Stomach (tissue), 9 donors: ENCODE data around the gene GOLGA1. TPM values are rescaled to one million over a fixed set of nuclear protein-coding genes. Genes with fewer than 3 reads are reported as not detected.

Source experiments
- DNase-seq, 2 donors: peaks; one replicate each; pipeline versions ENCODE4 v3.0.0 to v3.0.0-alpha.2; 2013 to 2019
- H3K27ac ChIP-seq, 5 donors: fragments of 200-600 bp in 4 of 5; sonication (generic) in 4 of 5; one replicate each; pipeline ENCODE4 v1.5.1; 2013 to 2019; ENCODE audit warnings: mild to moderate bottlenecking in 1 of 5, moderate library complexity in 1 of 5
- H3K27me3 ChIP-seq, 3 donors: fragments of 200-600 bp; sonication (generic); one replicate each; pipeline ENCODE4 v1.5.1; 2017 to 2019; ENCODE audit warnings: mixed run types in 1 of 3
- H3K36me3 ChIP-seq, 4 donors: fragments of 200-600 bp; sonication (generic); 1 replicate in 3 of 4; 2 replicates in 1 of 4; pipeline ENCODE4 v1.5.1; 2016 to 2019
- H3K4me1 ChIP-seq, 4 donors: fragments of 200-600 bp; sonication (generic); one replicate each; pipeline ENCODE4 v1.5.1; 2016 to 2019
- H3K4me3 ChIP-seq, 4 donors: fragments of 200-600 bp; sonication (generic) in 3 of 4; one replicate each; pipeline ENCODE4 v1.5.1; 2016 to 2019; ENCODE audit warnings: mild to moderate bottlenecking in 1 of 4
- H3K9me3 ChIP-seq, 4 donors: fragments of 200-600 bp; sonication (generic); one replicate each; pipeline ENCODE4 v1.5.1; 2016 to 2019
- EP300 ChIP-seq: sonication (generic); formaldehyde crosslinking; IDR thresholded peaks from one replicate; pipeline ENCODE4 v1.6.1; 2017; ENCODE audit warnings: antibody characterized with exemption
- POLR2A ChIP-seq, 4 donors: fragments of 450-650 bp; IDR thresholded peaks; one replicate each; pipeline ENCODE4 v1.6.1; 2016; ENCODE audit warnings: antibody characterized with exemption in 4 of 4, control low read depth in 2 of 4, mild to moderate bottlenecking in 1 of 4, moderate library complexity in 1 of 4
- POLR2AphosphoS5 ChIP-seq, 3 donors: sonication (generic); formaldehyde crosslinking; IDR thresholded peaks; one replicate each; pipeline ENCODE4 v1.6.1; 2016; ENCODE audit warnings: antibody characterized with exemption in 3 of 3
- WGBS, 5 donors: extraction: QIAGEN DNeasy Blood & Tissue Kit in 3 of 5; methylation state at CpG; one replicate each; pipeline versions ENCODE4 v1.1.5 to v1.1.7; 2013 to 2018; 5-methylcytosine and 5-hydroxymethylcytosine counted together
- intact Hi-C: fragments of 100-400 bp; cut with DNase I; formaldehyde crosslinking; loops from one replicate; pipeline ENCODE4 v1.15.1; 2023; ENCODE audit warnings: low total_unique reads
- polyA plus RNA-seq, 3 donors: library from polyadenylated mRNA; stranded (reverse); fragments of 200-250 nt; gene quantifications; one replicate each; pipeline ENCODE4 v1.2.3, GENCODE V29; 2013
- total RNA-seq, 5 donors: library from RNA; depleted of rRNA; stranded (reverse); fragments of >200 nt; gene quantifications; one replicate each; pipeline versions ENCODE4 v1.1.0 to v1.2.3, GENCODE V29; 2014 to 2016
- TF ChIP-seq, protein P1 (sequence below), 7 experiments: fragments of 450-650 bp in 4 of 7; fragments of 200-600 bp in 3 of 7; sonication (generic) in 3 of 7; IDR thresholded peaks; one replicate each; pipeline ENCODE4 v1.5.1; 2016 to 2019; ENCODE audit warnings: antibody characterized with exemption in 7 of 7, control low read depth in 2 of 7, mild to moderate bottlenecking in 1 of 7
- donor health status: healthy with polysubstance abuse.
- donor health status: Bipolar disorder and iron deficiency.
- donor health status: healthy.

The GOLGA1 gene
- total and polyA plus RNA-seq, 8 donors: 4.1 to 88.4 (median 18.1) TPM

DNA sequence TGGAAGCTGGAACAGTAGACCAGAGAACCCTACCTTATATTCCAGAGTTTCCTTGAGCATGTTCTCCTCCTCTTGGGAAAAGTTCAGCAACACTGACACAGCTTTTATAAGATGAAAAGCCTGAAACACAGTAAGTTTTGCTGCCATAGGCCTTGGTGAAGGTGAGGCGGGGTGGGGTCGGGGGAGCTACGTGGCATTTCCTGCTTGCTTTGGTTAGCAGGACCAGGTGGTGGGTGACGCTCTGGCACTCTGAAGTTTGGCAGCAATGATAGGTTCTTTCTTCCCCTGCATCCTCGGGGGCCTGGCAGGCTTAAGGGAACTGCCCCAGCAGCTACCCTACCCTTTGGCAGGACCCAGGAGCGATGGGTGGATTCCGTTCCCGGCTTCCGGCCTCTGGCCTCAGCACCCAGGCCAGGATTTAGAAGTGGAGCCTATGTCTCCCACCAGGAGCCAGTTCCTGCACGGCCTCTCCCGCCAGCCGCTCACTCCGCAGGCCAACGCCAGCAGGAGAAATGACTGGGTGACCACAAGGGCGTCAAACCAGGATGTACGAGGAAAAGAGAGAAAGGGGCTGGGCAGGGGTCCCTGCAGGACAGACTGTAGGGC lies 59.6 kb downstream of the GOLGA1 start:
- 90 to 95% (median 92%) methylated on average over 16 of the region's 16 CpGs for WGBS, 5 donors
- no peak overlapping the region for H3K4me3 ChIP-seq
- no peaks in the 10 kb centered on the region for H3K4me1 ChIP-seq
- intact Hi-C loops: no loop called here
- TF ChIP-seq POLR2A (IDR thresholded peaks at IDR 0.05) (no peak), EP300 (no peak), POLR2AphosphoS5 (IDR thresholded peaks at IDR 0.05) (no peak)
- TF ChIP-seq, protein P1, sequence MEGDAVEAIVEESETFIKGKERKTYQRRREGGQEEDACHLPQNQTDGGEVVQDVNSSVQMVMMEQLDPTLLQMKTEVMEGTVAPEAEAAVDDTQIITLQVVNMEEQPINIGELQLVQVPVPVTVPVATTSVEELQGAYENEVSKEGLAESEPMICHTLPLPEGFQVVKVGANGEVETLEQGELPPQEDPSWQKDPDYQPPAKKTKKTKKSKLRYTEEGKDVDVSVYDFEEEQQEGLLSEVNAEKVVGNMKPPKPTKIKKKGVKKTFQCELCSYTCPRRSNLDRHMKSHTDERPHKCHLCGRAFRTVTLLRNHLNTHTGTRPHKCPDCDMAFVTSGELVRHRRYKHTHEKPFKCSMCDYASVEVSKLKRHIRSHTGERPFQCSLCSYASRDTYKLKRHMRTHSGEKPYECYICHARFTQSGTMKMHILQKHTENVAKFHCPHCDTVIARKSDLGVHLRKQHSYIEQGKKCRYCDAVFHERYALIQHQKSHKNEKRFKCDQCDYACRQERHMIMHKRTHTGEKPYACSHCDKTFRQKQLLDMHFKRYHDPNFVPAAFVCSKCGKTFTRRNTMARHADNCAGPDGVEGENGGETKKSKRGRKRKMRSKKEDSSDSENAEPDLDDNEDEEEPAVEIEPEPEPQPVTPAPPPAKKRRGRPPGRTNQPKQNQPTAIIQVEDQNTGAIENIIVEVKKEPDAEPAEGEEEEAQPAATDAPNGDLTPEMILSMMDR (IDR thresholded peaks at IDR 0.05): no peak
- H3K36me3 ChIP-seq: peaks cover 49 to 100% (median 100%) of the 10 kb centered on the region in 4 donors
- H3K27ac ChIP-seq: no peak overlapping the region
- H3K27me3 ChIP-seq: no peaks in the 10 kb centered on the region
- no peaks in the 10 kb centered on the region for H3K9me3 ChIP-seq
- no peak for DNase-seq

DNA sequence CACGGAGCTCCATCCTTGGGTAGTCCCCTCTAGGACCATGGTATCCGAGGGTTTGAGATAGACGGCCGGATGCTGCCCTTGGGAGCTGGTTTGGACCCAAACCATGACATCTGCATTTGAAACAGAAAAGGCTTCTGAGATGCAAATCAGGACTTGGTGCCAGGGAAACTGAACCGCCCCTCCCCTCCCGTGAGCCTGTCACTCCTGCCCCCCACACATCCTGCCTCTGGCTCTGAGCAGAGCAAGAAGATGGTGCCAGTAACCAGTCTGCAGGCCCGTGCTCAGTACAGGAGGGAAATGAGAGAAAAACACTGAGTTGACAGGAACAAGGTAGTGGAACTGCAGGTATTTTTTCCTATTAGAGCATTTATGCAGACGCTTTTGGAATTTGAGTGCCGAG lies 60.4 kb downstream of the GOLGA1 start:
- intact Hi-C loops: no loop called here
- TF ChIP-seq, protein P1 (IDR thresholded peaks at IDR 0.05): no peak
- no peak for TF ChIP-seq POLR2A (IDR thresholded peaks at IDR 0.05)
- TF ChIP-seq EP300: no peak
- no peak for TF ChIP-seq POLR2AphosphoS5 (IDR thresholded peaks at IDR 0.05)
- 66 to 72% (median 70%) methylated on average over 9 of the region's 9 CpGs for WGBS, 5 donors
- H3K27me3 ChIP-seq: no peaks in the 10 kb centered on the region
- no peaks in the 10 kb centered on the region for H3K4me1 ChIP-seq
- H3K4me3 ChIP-seq: no peak overlapping the region
- no peak overlapping the region for H3K27ac ChIP-seq
- no peak for DNase-seq
- no peaks in the 10 kb centered on the region for H3K9me3 ChIP-seq
- H3K36me3 ChIP-seq: peaks cover 52 to 100% (median 100%) of the 10 kb centered on the region in 4 donors

- TF ChIP-seq, protein P1 (IDR thresholded peaks at IDR 0.05): no peak
- no peak for TF ChIP-seq POLR2AphosphoS5 (IDR thresholded peaks at IDR 0.05)
- no peak for TF ChIP-seq POLR2A (IDR thresholded peaks at IDR 0.05)
- TF ChIP-seq EP300: no peak
- Histone ChIP-seq H3K4me1 (peaks cover 0 to 3% (median under 1%) of the 10 kb centered on the region in 4 donors), H3K27ac (no peak overlapping the region), H3K4me3 (no peak overlapping the region), H3K9me3 (no peaks in the 10 kb centered on the region), H3K27me3 (no peaks in the 10 kb centered on the region), H3K36me3 (peaks cover 58 to 100% (median 100%) of the 10 kb centered on the region in 4 donors)
- 65 to 75% (median 72%) methylated on average over 10 of the region's 10 CpGs for WGBS, 5 donors
- no peak for DNase-seq
- intact Hi-C loops: no loop called here
Measured at GRCh38 chr9:124879226-124879625, 61.7 kb downstream of the GOLGA1 start.

- intact Hi-C loops: no loop called here
- no peaks in the 10 kb centered on the region for H3K27me3 ChIP-seq
- no peak for DNase-seq
- TF ChIP-seq, protein P1 (IDR thresholded peaks at IDR 0.05): no peak
- TF ChIP-seq EP300 (no peak), POLR2A (IDR thresholded peaks at IDR 0.05) (no peak), POLR2AphosphoS5 (IDR thresholded peaks at IDR 0.05) (no peak)
- H3K36me3 ChIP-seq: peaks cover 64 to 100% (median 100%) of the 10 kb centered on the region in 4 donors
- H3K27ac ChIP-seq: no peak overlapping the region
- no peak overlapping the region for H3K4me3 ChIP-seq
- H3K4me1 ChIP-seq: peaks cover 3 to 10% (median 7%) of the 10 kb centered on the region in 4 donors
- no peaks in the 10 kb centered on the region for H3K9me3 ChIP-seq
- 84 to 90% (median 86%) methylated on average over 6 of the region's 6 CpGs for WGBS, 5 donors
Measured at GRCh38 chr9:124878518-124878917, 62.4 kb downstream of the GOLGA1 start.
